K562 (cell line): ENCODE data around the gene ADGRA1. TPM values are rescaled to one million over a fixed set of nuclear protein-coding genes. Genes with fewer than 3 reads are reported as not detected.

Source experiments
- ATAC-seq: fragments of 200-7000 bp; cut with Tn5 transposase; 3 replicates; pipeline ENCODE4 v1.9.1; 2020; ENCODE audit warnings: moderate library complexity
- BruUV-seq: library from RNA; stranded (reverse); fragments of 400-500 nt; replicated peaks from 2 replicates; lab custom pipeline; 2021; lab: Mats Ljungman, UMichigan
- CTCF ChIA-PET: fragments of 300-600 bp; formaldehyde crosslinking; extraction: SDS; loops from one replicate; lab custom pipeline; 2021; ENCODE audit warnings: low intra/inter-chr PET ratio; lab: Yijun Ruan, JAX
- POLR2A ChIA-PET: fragments of 300-600, 350-650 bp; sonication (Branson Sonifier 250); formaldehyde crosslinking; extraction: SDS; loops from one replicate; lab custom pipeline; 2021; ENCODE audit warnings: antibody characterized with exemption, inconsistent platforms; lab: Yijun Ruan, JAX
- DNase-seq, 4 experiments: peaks; one replicate each; pipeline versions ENCODE4 v3.0.0 to v3.0.0-alpha.2; 2011 to 2018; ENCODE audit warnings: low spot score in 3 of 4, mixed read lengths in 3 of 4; ENCODE audit errors: extremely low read depth in 1 of 4
- FAIRE-seq: peaks from 2 replicates; lab custom pipeline; 2011; peaks lifted over from hg19 to GRCh38; lab: Jason Lieb, UNC
- H2AFZ ChIP-seq: 2 replicates; pipeline ENCODE4 v1.6.0; 2011; ENCODE audit warnings: low read depth, low read length, control low read depth, inconsistent platforms
- H3K27ac ChIP-seq: fragments of 200-600 bp; 3 replicates; pipeline ENCODE4 v1.8.0; 2011; ENCODE audit warnings: low read depth, mild to moderate bottlenecking, control low read depth, inconsistent platforms, low read length, moderate library complexity, mixed read lengths; ENCODE audit errors: extremely low read depth
- H3K27me3 ChIP-seq, 2 experiments: fragments of 300-600 bp in 1 of 2; 2 replicates in 1 of 2; 3 replicates in 1 of 2; pipeline versions ENCODE4 v1.6.0 to v1.8.0; 2011; ENCODE audit warnings: inconsistent platforms in 2 of 2, low read length in 2 of 2, mild to moderate bottlenecking in 1 of 2, mixed read lengths in 1 of 2, moderate library complexity in 1 of 2; ENCODE audit not compliant: control insufficient read depth in 2 of 2, insufficient read depth in 2 of 2
- H3K36me3 ChIP-seq: fragments of 300-600 bp; 3 replicates; pipeline ENCODE4 v1.8.0; 2011; ENCODE audit warnings: mild to moderate bottlenecking, low read length, inconsistent platforms; ENCODE audit not compliant: control insufficient read depth, insufficient read depth
- H3K4me1 ChIP-seq, 2 experiments: fragments of 200-600 bp in 1 of 2; replicated peaks in 1 of 2; 2 replicates in 1 of 2; 3 replicates in 1 of 2; pipeline versions ENCODE4 v1.5.1 to v1.8.0; 2011; ENCODE audit warnings: inconsistent platforms in 2 of 2, low read length in 2 of 2, mild to moderate bottlenecking in 1 of 2, mixed read lengths in 1 of 2, moderate library complexity in 1 of 2; ENCODE audit not compliant: control insufficient read depth in 2 of 2, insufficient read depth in 2 of 2
- H3K4me2 ChIP-seq: 2 replicates; pipeline ENCODE4 v1.6.1; 2011; ENCODE audit warnings: low read length, control low read depth, inconsistent platforms, mixed read lengths; ENCODE audit not compliant: insufficient read depth
- H3K4me3 ChIP-seq: fragments of 200-600 bp; sonication (generic), shearing (Covaris generic); 2 replicates; pipeline ENCODE4 v1.5.1; 2016; ENCODE audit warnings: control low read depth, inconsistent platforms
- H3K79me2 ChIP-seq: fragments of 200-600 bp; 3 replicates; pipeline ENCODE4 v1.8.0; 2011; ENCODE audit warnings: low read length, inconsistent platforms; ENCODE audit not compliant: control insufficient read depth, insufficient read depth
- H3K9ac ChIP-seq, 2 experiments: 2 replicates each; pipeline versions ENCODE4 v1.6.0 to v1.6.1; 2011; ENCODE audit warnings: low read depth in 2 of 2, low read length in 2 of 2, control low read depth in 1 of 2, inconsistent platforms in 1 of 2, mild to moderate bottlenecking in 1 of 2, mixed read lengths in 1 of 2; ENCODE audit not compliant: insufficient read depth in 1 of 2
- H3K9me1 ChIP-seq: one replicate; pipeline ENCODE4 v1.6.0; 2011; ENCODE audit warnings: inconsistent platforms, mild to moderate bottlenecking, low read length, moderate library complexity; ENCODE audit not compliant: control insufficient read depth, insufficient read depth
- H3K9me3 ChIP-seq: replicated peaks from 2 replicates; pipeline ENCODE4 v1.5.1; 2011; ENCODE audit warnings: low read depth, low read length, inconsistent platforms; ENCODE audit not compliant: control insufficient read depth, insufficient read depth
- H4K20me1 ChIP-seq: replicated peaks from 2 replicates; pipeline ENCODE4 v1.6.1; 2011; ENCODE audit warnings: low read length, inconsistent platforms, mixed read lengths; ENCODE audit not compliant: control insufficient read depth, insufficient read depth
- CREM ChIP-seq: IDR thresholded peaks from 2 replicates; pipeline ENCODE4 v1.6.1; 2014; ENCODE audit warnings: antibody characterized with exemption, low read depth
- HMG20B ChIP-seq: fragments of 250-450 bp; sonication (Bioruptor Pico); IDR thresholded peaks from 2 replicates; pipeline ENCODE4 v1.5.0; 2021; ENCODE audit warnings: mild to moderate bottlenecking
- ZBTB1 ChIP-seq: sonication (generic); formaldehyde crosslinking; IDR thresholded peaks from 2 replicates; pipeline ENCODE4 v1.8.1; 2023; ENCODE audit warnings: missing genetic modification reagents, low read depth, mild to moderate bottlenecking, borderline replicate concordance
- ZNF212 ChIP-seq: fragments of 450-650 bp; formaldehyde crosslinking; IDR thresholded peaks from 2 replicates; pipeline ENCODE4 v1.4.0; 2020; ENCODE audit warnings: mild to moderate bottlenecking
- WGBS: fragments of 100-300 bp; shearing (Covaris generic); methylation state at CpG from one replicate; pipeline ENCODE4 v1.1.6; 2016; ENCODE audit warnings: low coverage, mixed read lengths; ENCODE audit not compliant: insufficient coverage; ENCODE audit errors: missing lambda C conversion rate; 5-methylcytosine and 5-hydroxymethylcytosine counted together
- in situ Hi-C: fragments of 300-500 bp; cut with MboI; formaldehyde crosslinking; loops from 4 replicates; pipeline ENCODE4 v1.15.0; 2018; ENCODE audit warnings: inconsistent platforms, mixed read lengths
- intact Hi-C: fragments of 100-400 bp; cut with micrococcal nuclease; formaldehyde crosslinking; loops from 2 replicates; pipeline ENCODE4 v1.14.2; 2022
- polyA plus RNA-seq, 8 experiments: library from polyadenylated mRNA; depleted of rRNA in 4 of 8; stranded (reverse) in 5 of 8; unstranded in 3 of 8; fragments of >200 nt; fragmentation: Nextera tagmentation in 2 of 8; fragmentation: Illumina TruSeq in 1 of 8; extraction: Ambion mirVana in 2 of 8; extraction: Trizol in 1 of 8; gene quantifications; 2 replicates each; pipeline versions ENCODE4 v1.2.1 to v1.2.3, GENCODE V29; 2011 to 2014; ENCODE audit warnings: inconsistent platforms in 1 of 8, missing spikeins in 1 of 8
- total RNA-seq, 7 experiments: library from RNA; depleted of rRNA in 6 of 7; stranded (reverse); fragments of >200 nt in 6 of 7; fragmentation: Illumina TruSeq in 2 of 7; extraction: Trizol in 2 of 7; gene quantifications; 2 replicates each; pipeline versions ENCODE4 v1.2.1 to v1.2.3, GENCODE V29; 2011 to 2021; ENCODE audit warnings: low replicate concordance in 1 of 7
- TF ChIP-seq, protein P1 (sequence below): fragments of 250-450 bp; sonication (Bioruptor Pico); IDR thresholded peaks from 2 replicates; pipeline ENCODE4 v1.4.0; 2020; ENCODE audit warnings: mild to moderate bottlenecking, moderate library complexity

Gene ADGRA1
- total and polyA plus RNA-seq, 9 of the 15 experiments (the other 6 are each of a cell fraction or from before 2014, with no cell fraction given): not detected

DNA sequence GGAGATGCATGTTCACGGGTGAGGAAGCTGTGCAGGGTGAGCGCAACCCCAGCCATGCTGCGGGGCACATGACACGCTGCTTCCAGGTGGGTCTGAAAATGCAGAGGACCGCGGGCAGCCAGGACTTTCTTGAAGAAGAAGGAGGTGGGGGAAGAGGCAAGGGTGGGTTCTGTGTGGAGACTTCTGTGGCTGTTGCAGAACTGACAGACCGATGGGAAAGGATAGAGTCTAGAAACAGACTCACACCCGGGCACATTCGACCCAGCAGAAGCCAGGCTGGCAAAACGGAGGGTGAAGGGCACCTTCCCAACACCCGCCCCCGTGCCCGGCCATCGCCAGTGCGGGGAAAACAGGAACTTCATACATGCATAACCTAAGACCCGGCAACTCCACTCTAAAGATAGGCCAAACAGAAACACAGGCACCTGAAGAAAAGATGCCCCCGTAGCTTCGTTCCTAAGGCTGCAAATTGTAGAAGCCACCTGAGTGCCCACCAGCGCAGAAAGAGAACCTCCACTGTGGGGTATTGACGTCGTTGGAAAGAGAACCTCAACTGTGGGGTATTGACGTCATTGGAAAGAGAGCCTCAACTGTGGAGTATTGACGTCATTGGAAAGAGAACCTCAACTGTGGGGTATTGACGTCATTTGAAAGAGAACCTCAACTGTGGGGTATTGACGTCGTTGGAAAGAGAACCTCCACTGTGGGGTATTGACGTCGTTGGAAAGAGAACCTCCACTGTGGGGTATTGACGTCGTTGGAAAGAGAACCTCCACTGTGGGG lies 67.5 kb downstream of the ADGRA1 start:
- H3K9ac ChIP-seq: no peak overlapping the region
- no peak overlapping the region for H3K4me3 ChIP-seq
- DNase-seq (no peak), FAIRE-seq (no peak), ATAC-seq (no peak)
- no peaks in the 10 kb centered on the region; the same call in 1 of the 2 replicates for H3K9me3 ChIP-seq
- TF ChIP-seq ZBTB1 (CRISPR knock-in tag) (no peak), ZNF212 (CRISPR knock-in tag) (no peak), CREM (0 out of 2 replicates have a peak, but pooled peaks have one; percentile 5), HMG20B (no peak)
- TF ChIP-seq, protein P1, sequence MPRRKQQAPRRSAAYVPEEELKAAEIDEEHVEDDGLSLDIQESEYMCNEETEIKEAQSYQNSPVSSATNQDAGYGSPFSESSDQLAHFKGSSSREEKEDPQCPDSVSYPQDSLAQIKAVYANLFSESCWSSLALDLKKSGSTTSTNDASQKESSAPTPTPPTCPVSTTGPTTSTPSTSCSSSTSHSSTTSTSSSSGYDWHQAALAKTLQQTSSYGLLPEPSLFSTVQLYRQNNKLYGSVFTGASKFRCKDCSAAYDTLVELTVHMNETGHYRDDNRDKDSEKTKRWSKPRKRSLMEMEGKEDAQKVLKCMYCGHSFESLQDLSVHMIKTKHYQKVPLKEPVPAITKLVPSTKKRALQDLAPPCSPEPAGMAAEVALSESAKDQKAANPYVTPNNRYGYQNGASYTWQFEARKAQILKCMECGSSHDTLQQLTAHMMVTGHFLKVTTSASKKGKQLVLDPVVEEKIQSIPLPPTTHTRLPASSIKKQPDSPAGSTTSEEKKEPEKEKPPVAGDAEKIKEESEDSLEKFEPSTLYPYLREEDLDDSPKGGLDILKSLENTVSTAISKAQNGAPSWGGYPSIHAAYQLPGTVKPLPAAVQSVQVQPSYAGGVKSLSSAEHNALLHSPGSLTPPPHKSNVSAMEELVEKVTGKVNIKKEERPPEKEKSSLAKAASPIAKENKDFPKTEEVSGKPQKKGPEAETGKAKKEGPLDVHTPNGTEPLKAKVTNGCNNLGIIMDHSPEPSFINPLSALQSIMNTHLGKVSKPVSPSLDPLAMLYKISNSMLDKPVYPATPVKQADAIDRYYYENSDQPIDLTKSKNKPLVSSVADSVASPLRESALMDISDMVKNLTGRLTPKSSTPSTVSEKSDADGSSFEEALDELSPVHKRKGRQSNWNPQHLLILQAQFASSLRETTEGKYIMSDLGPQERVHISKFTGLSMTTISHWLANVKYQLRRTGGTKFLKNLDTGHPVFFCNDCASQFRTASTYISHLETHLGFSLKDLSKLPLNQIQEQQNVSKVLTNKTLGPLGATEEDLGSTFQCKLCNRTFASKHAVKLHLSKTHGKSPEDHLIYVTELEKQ: no peak
- no peak overlapping the region for H3K4me2 ChIP-seq
- POLR2A ChIA-PET: no interaction called here
- H3K79me2 ChIP-seq: no peaks in the 10 kb centered on the region
- peaks cover 0 to 21% of the 10 kb centered on the region in 2 experiments; a peak in 2 of 5 replicates for H3K4me1 ChIP-seq
- H3K27ac ChIP-seq: no peak overlapping the region
- no peaks in the 10 kb centered on the region for H3K9me1 ChIP-seq
- H3K27me3 ChIP-seq: peaks cover 8 to 24% of the 10 kb centered on the region in 2 experiments; a peak in 3 of 5 replicates
- CTCF ChIA-PET: no interaction called here
- in situ Hi-C loops: no loop called here
- no peak overlapping the region for H2AFZ ChIP-seq
- H4K20me1 ChIP-seq: no peaks in the 10 kb centered on the region; the same call in 1 of the 2 replicates
- no peaks in the 10 kb centered on the region for H3K36me3 ChIP-seq
- 5% methylated on average over 21 of the region's 30 CpGs for WGBS
- no TSS peak for BruUV-seq
- intact Hi-C loops: no loop called here
